Smooth muscle cell (in vitro differentiated cells): Measurements from ENCODE around the gene RNF150. TPM values are rescaled to one million over a fixed set of nuclear protein-coding genes. Genes with fewer than 3 reads are reported as not detected.
A peak's percentile ranks its signal among the peaks of the same experiment; 100 is the strongest.

Experiments
- DNase-seq: peaks from one replicate; lab custom pipeline; 2025; ENCODE audit not compliant: unreplicated experiment; lab: John Stamatoyannopoulos, UW
- H2AFZ ChIP-seq: fragments of 200-600 bp; sonication (generic); 2 replicates; pipeline ENCODE4 v1.6.0; 2016; ENCODE audit warnings: antibody characterized with exemption, low read depth, mild to moderate bottlenecking
- H3F3A ChIP-seq: fragments of 200-600 bp; sonication (generic); 2 replicates; pipeline ENCODE4 v1.6.0; 2017; ENCODE audit warnings: antibody characterized with exemption, low read depth
- H3K27ac ChIP-seq: fragments of 200-600 bp; sonication (generic); 2 replicates; pipeline ENCODE4 v1.5.1; 2016; ENCODE audit warnings: low read depth, mild to moderate bottlenecking
- H3K27me3 ChIP-seq: fragments of 200-600 bp; sonication (generic); 2 replicates; pipeline ENCODE4 v1.6.1; 2016; ENCODE audit warnings: low read depth, mild to moderate bottlenecking
- H3K36me3 ChIP-seq: fragments of 200-600 bp; sonication (generic); 2 replicates; pipeline ENCODE4 v1.5.1; 2016; ENCODE audit warnings: low read depth
- H3K4me1 ChIP-seq: fragments of 200-600 bp; sonication (generic); 2 replicates; pipeline ENCODE4 v1.5.1; 2016; ENCODE audit warnings: low read depth
- H3K4me2 ChIP-seq: fragments of 200-600 bp; sonication (generic); 2 replicates; pipeline ENCODE4 v1.6.0; 2016; ENCODE audit warnings: mild to moderate bottlenecking
- H3K4me3 ChIP-seq: fragments of 200-600 bp; sonication (generic); 2 replicates; pipeline ENCODE4 v1.5.1; 2016; ENCODE audit warnings: mild to moderate bottlenecking
- H3K79me2 ChIP-seq: fragments of 200-600 bp; sonication (generic); 2 replicates; pipeline ENCODE4 v1.6.0; 2016; ENCODE audit warnings: low read depth, mild to moderate bottlenecking
- H3K9ac ChIP-seq: fragments of 200-600 bp; sonication (generic); 2 replicates; pipeline ENCODE4 v1.6.0; 2016; ENCODE audit warnings: low read depth
- H3K9me3 ChIP-seq: fragments of 200-600 bp; sonication (generic); replicated peaks from 2 replicates; pipeline ENCODE4 v1.5.1; 2016; ENCODE audit warnings: low read depth
- H4K20me1 ChIP-seq: fragments of 200-600 bp; sonication (generic); 2 replicates; pipeline ENCODE4 v1.6.0; 2016; ENCODE audit warnings: low read depth
- WGBS: methylation state at CpG from one replicate; pipeline ENCODE4 v1.1.7; 2016; ENCODE audit warnings: low lambda C conversion rate; 5-methylcytosine and 5-hydroxymethylcytosine counted together
- polyA plus RNA-seq: library from polyadenylated mRNA; unstranded; fragments of >200 nt; fragmentation: Nextera tagmentation; extraction: Ambion mirVana; gene quantifications from 2 replicates; pipeline ENCODE4 v1.2.1, GENCODE V29; 2016
- total RNA-seq: library from RNA; depleted of rRNA; stranded (reverse); fragments of >200 nt; gene quantifications from 2 replicates; pipeline ENCODE4 v1.2.3, GENCODE V29; 2014
- TF ChIP-seq, protein P1 (sequence below): fragments of 200-600 bp; sonication (generic); IDR thresholded peaks from 2 replicates; pipeline ENCODE4 v1.5.1; 2017; ENCODE audit warnings: borderline replicate concordance, mild to moderate bottlenecking, antibody characterized with exemption; ENCODE audit not compliant: insufficient read depth, poor library complexity, severe bottlenecking

The RNF150 gene
- total and polyA plus RNA-seq, 2 experiments from 2014 or later: 0.09 to 2.2 TPM

DNA sequence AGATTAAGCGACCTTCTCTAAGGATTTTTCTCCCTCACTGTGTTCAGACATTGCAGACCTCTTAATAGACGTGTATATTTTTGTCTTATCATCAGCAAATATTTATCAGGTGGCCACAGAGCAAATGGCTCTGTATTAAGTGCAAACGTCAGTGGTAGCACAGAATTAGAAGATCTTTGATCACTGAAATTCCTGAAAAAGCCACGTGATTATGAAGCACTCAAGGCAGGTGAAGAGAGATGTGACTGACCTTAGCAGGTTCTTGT, 271.2 kb downstream of the RNF150 start:
- H2AFZ ChIP-seq: no peak overlapping the region
- no peak overlapping the region for H3K27ac ChIP-seq
- H4K20me1 ChIP-seq: no peaks in the 10 kb centered on the region
- 70% methylated on average over 4 of the region's 4 CpGs for WGBS
- no peaks in the 10 kb centered on the region for H3K36me3 ChIP-seq
- H3K79me2 ChIP-seq: no peaks in the 10 kb centered on the region
- TF ChIP-seq, protein P1, sequence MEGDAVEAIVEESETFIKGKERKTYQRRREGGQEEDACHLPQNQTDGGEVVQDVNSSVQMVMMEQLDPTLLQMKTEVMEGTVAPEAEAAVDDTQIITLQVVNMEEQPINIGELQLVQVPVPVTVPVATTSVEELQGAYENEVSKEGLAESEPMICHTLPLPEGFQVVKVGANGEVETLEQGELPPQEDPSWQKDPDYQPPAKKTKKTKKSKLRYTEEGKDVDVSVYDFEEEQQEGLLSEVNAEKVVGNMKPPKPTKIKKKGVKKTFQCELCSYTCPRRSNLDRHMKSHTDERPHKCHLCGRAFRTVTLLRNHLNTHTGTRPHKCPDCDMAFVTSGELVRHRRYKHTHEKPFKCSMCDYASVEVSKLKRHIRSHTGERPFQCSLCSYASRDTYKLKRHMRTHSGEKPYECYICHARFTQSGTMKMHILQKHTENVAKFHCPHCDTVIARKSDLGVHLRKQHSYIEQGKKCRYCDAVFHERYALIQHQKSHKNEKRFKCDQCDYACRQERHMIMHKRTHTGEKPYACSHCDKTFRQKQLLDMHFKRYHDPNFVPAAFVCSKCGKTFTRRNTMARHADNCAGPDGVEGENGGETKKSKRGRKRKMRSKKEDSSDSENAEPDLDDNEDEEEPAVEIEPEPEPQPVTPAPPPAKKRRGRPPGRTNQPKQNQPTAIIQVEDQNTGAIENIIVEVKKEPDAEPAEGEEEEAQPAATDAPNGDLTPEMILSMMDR: no peak
- H3K4me2 ChIP-seq: no peak overlapping the region
- no peak overlapping the region for H3K4me3 ChIP-seq
- H3K9me3 ChIP-seq: no peaks in the 10 kb centered on the region
- H3F3A ChIP-seq: no peaks in the 10 kb centered on the region
- no peaks in the 10 kb centered on the region for H3K4me1 ChIP-seq
- H3K9ac ChIP-seq: no peak overlapping the region
- H3K27me3 ChIP-seq: peaks cover 7% of the 10 kb centered on the region
- DNase-seq: no peak

DNA sequence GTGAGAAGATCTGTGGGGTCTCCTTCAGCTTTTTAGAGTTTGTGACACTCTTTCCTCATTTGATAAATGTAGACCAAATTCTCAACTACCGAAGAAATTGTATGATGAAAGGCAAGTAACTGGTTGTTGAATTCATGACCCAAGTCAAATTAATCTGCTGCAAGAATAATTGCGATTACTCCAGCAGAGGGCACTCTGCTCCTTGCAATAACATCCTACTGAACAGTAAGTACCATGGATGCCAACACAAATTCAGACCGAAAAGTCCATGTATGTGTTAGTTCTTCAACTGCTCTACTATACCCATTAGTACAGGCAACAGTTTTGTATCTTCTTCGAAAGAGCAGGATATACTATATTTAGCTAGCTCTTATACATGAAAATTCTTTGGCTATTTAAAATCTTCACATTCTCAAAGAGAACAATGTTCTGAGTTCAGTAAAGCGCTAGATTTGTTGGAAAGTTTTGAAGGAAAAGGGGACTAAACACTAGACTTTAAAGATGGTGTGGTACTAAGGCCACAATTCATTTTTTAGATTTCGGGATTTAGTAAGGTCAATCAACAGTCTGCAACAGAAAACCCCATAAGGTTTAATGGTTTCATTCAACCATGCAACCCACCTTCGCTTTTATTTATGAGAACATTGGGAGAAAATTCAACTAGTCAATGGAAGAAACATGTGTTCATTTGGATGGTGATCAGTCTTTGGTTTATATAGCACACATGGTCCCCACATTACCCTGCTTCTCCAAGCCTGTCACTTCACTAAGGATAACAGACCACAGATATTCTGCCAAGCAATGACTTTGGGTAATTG, 271.7 kb downstream of the RNF150 start:
- Histone ChIP-seq H4K20me1 (no peaks in the 10 kb centered on the region), H3K79me2 (no peaks in the 10 kb centered on the region), H3F3A (no peaks in the 10 kb centered on the region), H3K4me3 (no peak overlapping the region), H3K27ac (no peak overlapping the region), H3K36me3 (no peaks in the 10 kb centered on the region), H3K4me1 (no peaks in the 10 kb centered on the region), H3K9ac (no peak overlapping the region), H2AFZ (no peak overlapping the region), H3K4me2 (no peak overlapping the region), H3K9me3 (no peaks in the 10 kb centered on the region), H3K27me3 (peaks cover 1% of the 10 kb centered on the region)
- TF ChIP-seq, protein P1: peak; percentile 82
- no peak for DNase-seq
- 47% methylated on average over 7 of the region's 7 CpGs for WGBS

DNA sequence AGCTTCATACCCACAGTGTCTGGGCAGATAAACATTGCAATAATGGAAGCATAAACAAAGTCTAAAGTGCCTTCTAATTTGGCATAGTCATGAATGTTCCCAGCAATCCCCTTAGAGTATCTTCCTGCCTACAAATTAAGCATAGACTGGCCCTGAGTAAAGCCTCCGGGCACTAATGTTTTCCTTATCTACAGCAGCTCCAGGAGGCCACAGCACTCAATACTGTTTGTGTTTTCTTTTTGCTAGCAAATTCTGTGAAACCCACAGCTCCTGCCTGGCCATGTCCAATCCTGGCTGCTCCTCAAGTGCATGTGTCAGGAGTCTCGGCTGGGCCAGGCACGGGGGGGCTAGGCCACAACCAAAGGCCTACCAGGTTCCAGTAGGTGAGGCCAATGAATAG, 274.4 kb downstream of the RNF150 start:
- Histone ChIP-seq H2AFZ (no peak overlapping the region), H3K9ac (no peak overlapping the region), H4K20me1 (no peaks in the 10 kb centered on the region), H3K4me3 (no peak overlapping the region), H3F3A (no peaks in the 10 kb centered on the region), H3K79me2 (no peaks in the 10 kb centered on the region), H3K4me2 (no peak overlapping the region), H3K27ac (no peak overlapping the region), H3K9me3 (no peaks in the 10 kb centered on the region), H3K36me3 (no peaks in the 10 kb centered on the region), H3K4me1 (no peaks in the 10 kb centered on the region), H3K27me3 (no peaks in the 10 kb centered on the region)
- DNase-seq: no peak
- WGBS: 29% methylated on average over 3 of the region's 3 CpGs
- TF ChIP-seq, protein P1: no peak

DNA sequence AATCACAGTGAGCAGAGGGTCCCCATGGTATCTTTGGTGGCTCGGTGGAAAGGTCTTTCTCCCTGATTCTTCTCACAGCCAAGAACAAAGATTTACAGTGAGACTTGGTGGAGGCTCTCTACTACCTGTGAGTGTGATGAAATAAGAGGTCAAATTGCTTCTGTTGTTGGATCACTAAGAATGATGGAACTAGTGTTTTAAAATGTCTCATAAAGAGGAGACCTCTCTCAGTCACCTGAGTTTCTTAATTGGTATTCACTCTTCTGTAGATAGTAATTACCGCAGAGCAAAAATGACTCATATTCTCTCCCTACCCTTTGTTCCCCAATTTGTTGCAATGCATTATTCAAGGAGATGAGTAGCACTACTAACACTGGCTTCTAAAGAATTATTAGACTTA, 276.2 kb downstream of the RNF150 start:
- no peaks in the 10 kb centered on the region for H3K36me3 ChIP-seq
- no peak overlapping the region for H3K9ac ChIP-seq
- H3K79me2 ChIP-seq: no peaks in the 10 kb centered on the region
- peak overlapping the region; percentile 2 for H3K4me2 ChIP-seq
- H3K9me3 ChIP-seq: no peaks in the 10 kb centered on the region
- H2AFZ ChIP-seq: peak overlapping the region; percentile 28
- no peak overlapping the region for H3K4me3 ChIP-seq
- no peaks in the 10 kb centered on the region for H3K4me1 ChIP-seq
- WGBS: 66% methylated on average over 2 of the region's 2 CpGs
- H3K27ac ChIP-seq: peak overlapping the region; percentile 53
- no peaks in the 10 kb centered on the region for H3K27me3 ChIP-seq
- TF ChIP-seq, protein P1: no peak
- no peaks in the 10 kb centered on the region for H3F3A ChIP-seq
- no peaks in the 10 kb centered on the region for H4K20me1 ChIP-seq
- no peak for DNase-seq
